ENCODE results near the gene NEU4. TPM values are rescaled to one million over a fixed set of nuclear protein-coding genes. Genes with fewer than 3 reads are reported as not detected.
"Not testable (repeated sequence)": the region's sequence is repeated elsewhere in the genome, so short reads cannot be mapped to it uniquely, and the experiment has no call there.

Gene NEU4
- total RNA-seq, 1 donor from 2014 or later = 0.88 TPM

- peaks cover 7% of the 10 kb centered on the region for H3K9me3 Mint-ChIP-seq (ENCODE audit: unreplicated experiment)
- no peaks in the 10 kb centered on the region for H3K4me1 Mint-ChIP-seq (ENCODE audit: low read depth, unreplicated experiment)
- no peak overlapping the region for H3K27ac Mint-ChIP-seq (ENCODE audit: unreplicated experiment)
- no peak for DNase-seq
- H3K27me3 Mint-ChIP-seq (ENCODE audit: unreplicated experiment) = peaks cover 11% of the 10 kb centered on the region
- no peak overlapping the region for H3K4me3 Mint-ChIP-seq (ENCODE audit: unreplicated experiment)
- peaks cover 8% of the 10 kb centered on the region for H3K36me3 Mint-ChIP-seq (ENCODE audit: unreplicated experiment)
- no peak for TF ChIP-seq CTCF (IDR thresholded peaks at IDR 0.05; ENCODE audit: partially characterized antibody, unreplicated experiment)
These were observed 9.4 kb downstream of the NEU4 start for GRCh38 chr2:241818229-241818942.

GRCh38 chr2:241818943-241819270 is 9.9 kb downstream of the NEU4 start:
- no peak overlapping the region for H3K27ac Mint-ChIP-seq (ENCODE audit: unreplicated experiment)
- H3K4me1 Mint-ChIP-seq (ENCODE audit: low read depth, unreplicated experiment) = peaks cover 3% of the 10 kb centered on the region
- peaks cover 13% of the 10 kb centered on the region for H3K36me3 Mint-ChIP-seq (ENCODE audit: unreplicated experiment)
- no peak for DNase-seq
- H3K9me3 Mint-ChIP-seq (ENCODE audit: unreplicated experiment) = peaks cover 12% of the 10 kb centered on the region
- no peak for TF ChIP-seq CTCF (IDR thresholded peaks at IDR 0.05; ENCODE audit: partially characterized antibody, unreplicated experiment)
- no peak overlapping the region for H3K4me3 Mint-ChIP-seq (ENCODE audit: unreplicated experiment)
- H3K27me3 Mint-ChIP-seq (ENCODE audit: unreplicated experiment) = peaks cover 15% of the 10 kb centered on the region

GRCh38 chr2:241819947-241820624 is 11.1 kb downstream of the NEU4 start:
- H3K4me1 Mint-ChIP-seq (ENCODE audit: low read depth, unreplicated experiment); H3K27ac Mint-ChIP-seq (ENCODE audit: unreplicated experiment); DNase-seq; H3K4me3 Mint-ChIP-seq (ENCODE audit: unreplicated experiment): not testable (repeated sequence)
- Mint-ChIP-seq H3K27me3 (ENCODE audit: unreplicated experiment) (peaks cover 21% of the 10 kb centered on the region), H3K9me3 (ENCODE audit: unreplicated experiment) (peaks cover 17% of the 10 kb centered on the region), H3K36me3 (ENCODE audit: unreplicated experiment) (peaks cover 19% of the 10 kb centered on the region)

- Mint-ChIP-seq H3K27me3 (ENCODE audit: unreplicated experiment) (peaks cover 18% of the 10 kb centered on the region), H3K36me3 (ENCODE audit: unreplicated experiment) (peaks cover 19% of the 10 kb centered on the region), H3K4me3 (ENCODE audit: unreplicated experiment) (no peak overlapping the region), H3K9me3 (ENCODE audit: unreplicated experiment) (peaks cover 17% of the 10 kb centered on the region), H3K27ac (ENCODE audit: unreplicated experiment) (no peak overlapping the region), H3K4me1 (ENCODE audit: low read depth, unreplicated experiment) (peaks cover 4% of the 10 kb centered on the region)
- TF ChIP-seq CTCF (IDR thresholded peaks at IDR 0.05; ENCODE audit: partially characterized antibody, unreplicated experiment) = no peak
- no peak for DNase-seq
These were observed 11.8 kb downstream of the NEU4 start for GRCh38 chr2:241820625-241821384.

- Mint-ChIP-seq H3K27ac (ENCODE audit: unreplicated experiment) (no peak overlapping the region), H3K4me1 (ENCODE audit: low read depth, unreplicated experiment) (peaks cover 4% of the 10 kb centered on the region), H3K36me3 (ENCODE audit: unreplicated experiment) (peaks cover 19% of the 10 kb centered on the region), H3K27me3 (ENCODE audit: unreplicated experiment) (peaks cover 18% of the 10 kb centered on the region), H3K4me3 (ENCODE audit: unreplicated experiment) (no peak overlapping the region), H3K9me3 (ENCODE audit: unreplicated experiment) (peaks cover 21% of the 10 kb centered on the region)
- no peak for DNase-seq
- TF ChIP-seq CTCF (IDR thresholded peaks at IDR 0.05; ENCODE audit: partially characterized antibody, unreplicated experiment) = no peak
These were observed 12.7 kb downstream of the NEU4 start for GRCh38 chr2:241821460-241822263.

Measured in glutamatergic neuron (in vitro differentiated cells).